ENCODE results near the gene RPS6KC1. TPM values are rescaled to one million over a fixed set of nuclear protein-coding genes. Genes with fewer than 3 reads are reported as not detected.

Gene RPS6KC1
- total and polyA plus RNA-seq, 2 of the 4 experiments (the other 2 are of a cell fraction): 7.9 to 23.7 TPM

DNA sequence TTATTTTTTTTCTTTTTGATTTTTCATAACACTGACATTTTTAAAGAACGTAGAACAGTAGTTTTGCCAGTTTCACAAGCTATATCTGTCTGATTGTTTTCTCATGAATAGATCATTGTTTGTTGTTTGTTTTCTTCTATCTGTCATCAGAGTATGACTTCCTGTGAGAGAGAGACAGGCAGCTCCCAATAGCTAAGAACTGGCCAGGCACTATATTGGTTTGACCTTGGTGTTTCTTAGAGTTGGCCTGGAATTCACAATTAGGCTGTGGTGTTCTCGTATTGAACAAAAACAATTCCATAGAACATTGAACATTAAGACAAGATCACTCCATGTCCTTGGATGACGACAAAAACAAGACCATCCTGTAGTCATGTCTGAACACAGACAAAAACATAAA is 43.4 kb downstream of the RPS6KC1 start:
- WGBS, 2 experiments (ENCODE audit: extremely low coverage in 2 of 2, insufficient read length in 1 of 2): no CpG with 5 or more reads among the region's 3 CpGs
- Histone ChIP-seq H4K5ac (ENCODE audit: low read depth, low read length) (no peak overlapping the region), H4K8ac (ENCODE audit: low read depth in 2 of 2, low read length in 2 of 2) (no peak overlapping the region; a peak in 1 of 4 replicates), H2BK15ac (ENCODE audit: low read depth, low read length) (no peak overlapping the region), H3K9me1 (ENCODE audit: insufficient read depth, low read length) (no peaks in the 10 kb centered on the region; the same call in none of the 2 replicates), H2AK9ac (replicated peaks; ENCODE audit: low read depth, low read length, poor library complexity) (no peak overlapping the region), H3K4ac (ENCODE audit: low read depth, low read length) (no peak overlapping the region), H3K4me1 (ENCODE audit: control insufficient read depth, insufficient read depth, low read length) (peaks cover 3% of the 10 kb centered on the region; the same call in 1 of the 2 replicates), H3K4me3 (ENCODE audit: insufficient read depth, low read depth, low read length) (no peak overlapping the region), H3K9ac (ENCODE audit: low read depth, low read length) (no peak overlapping the region), H3K18ac (ENCODE audit: low read depth, low read length) (no peak overlapping the region), H3K36me3 (ENCODE audit: control insufficient read depth, insufficient read depth, low read length) (peaks cover 2% of the 10 kb centered on the region; the same call in 1 of the 2 replicates), H3K9me3 (ENCODE audit: control insufficient read depth, insufficient read depth, low read length) (peaks cover 2% of the 10 kb centered on the region; the same call in 1 of the 2 replicates), H3K27ac (ENCODE audit: insufficient read depth, low read length) (no peak overlapping the region), H2BK20ac (ENCODE audit: low read depth, low read length) (no peak overlapping the region), H2BK5ac (ENCODE audit: low read depth, low read length, poor library complexity, severe bottlenecking) (no peak overlapping the region), H2AK5ac (ENCODE audit: low read depth, low read length) (no peak overlapping the region), H3K14ac (replicated peaks; ENCODE audit: low read depth, low read length) (no peak overlapping the region), H3K56ac (ENCODE audit: extremely low read depth, insufficient read depth, low read length) (no peak overlapping the region), H3K4me2 (ENCODE audit: low read depth, low read length) (no peak overlapping the region), H4K91ac (ENCODE audit: insufficient read depth, low read depth, low read length) (no peak overlapping the region), H4K20me1 (ENCODE audit: insufficient read depth, low read length) (no peaks in the 10 kb centered on the region; the same call in 1 of the 2 replicates), H3K23ac (ENCODE audit: low read depth, low read length) (no peak overlapping the region), H3K79me1 (ENCODE audit: low read depth in 1 of 2, low read length in 2 of 2) (peaks cover 0 to 16% of the 10 kb centered on the region in 2 experiments; a peak in 2 of 4 replicates), H3K27me3 (ENCODE audit: control insufficient read depth, insufficient read depth, low read length) (no peaks in the 10 kb centered on the region), H2AFZ (replicated peaks; ENCODE audit: low read length, poor library complexity) (no peak overlapping the region), H2BK120ac (ENCODE audit: low read depth, low read length) (no peak overlapping the region)
- POLR2A ChIA-PET (ENCODE audit: unreplicated experiment): no interaction called here
- in situ Hi-C loops (cut with MboI; ENCODE audit: low sequenced_read_pairs) (no loop called here), intact Hi-C loops (cut with micrococcal nuclease) (no loop called here), dilution Hi-C loops (cut with HindIII; ENCODE audit: low sequenced_read_pairs, unreplicated experiment) (no loop called here)
- CTCF ChIA-PET: no interaction called here
- DNase-seq (no peak), ATAC-seq (ENCODE audit: low read depth) (no peak)
- no peak for TF ChIP-seq RFX5 (IDR thresholded peaks at IDR 0.05; ENCODE audit: low read depth, low read length)
- no peak for TF ChIP-seq POLR2A (IDR thresholded peaks at IDR 0.05; ENCODE audit: low read depth, low read length)
- TF ChIP-seq, protein P1, sequence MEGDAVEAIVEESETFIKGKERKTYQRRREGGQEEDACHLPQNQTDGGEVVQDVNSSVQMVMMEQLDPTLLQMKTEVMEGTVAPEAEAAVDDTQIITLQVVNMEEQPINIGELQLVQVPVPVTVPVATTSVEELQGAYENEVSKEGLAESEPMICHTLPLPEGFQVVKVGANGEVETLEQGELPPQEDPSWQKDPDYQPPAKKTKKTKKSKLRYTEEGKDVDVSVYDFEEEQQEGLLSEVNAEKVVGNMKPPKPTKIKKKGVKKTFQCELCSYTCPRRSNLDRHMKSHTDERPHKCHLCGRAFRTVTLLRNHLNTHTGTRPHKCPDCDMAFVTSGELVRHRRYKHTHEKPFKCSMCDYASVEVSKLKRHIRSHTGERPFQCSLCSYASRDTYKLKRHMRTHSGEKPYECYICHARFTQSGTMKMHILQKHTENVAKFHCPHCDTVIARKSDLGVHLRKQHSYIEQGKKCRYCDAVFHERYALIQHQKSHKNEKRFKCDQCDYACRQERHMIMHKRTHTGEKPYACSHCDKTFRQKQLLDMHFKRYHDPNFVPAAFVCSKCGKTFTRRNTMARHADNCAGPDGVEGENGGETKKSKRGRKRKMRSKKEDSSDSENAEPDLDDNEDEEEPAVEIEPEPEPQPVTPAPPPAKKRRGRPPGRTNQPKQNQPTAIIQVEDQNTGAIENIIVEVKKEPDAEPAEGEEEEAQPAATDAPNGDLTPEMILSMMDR (conservative IDR thresholded peaks at IDR 0.05; ENCODE audit: low read depth, low read length): no peak
- TF ChIP-seq FOS (IDR thresholded peaks at IDR 0.05; ENCODE audit: low read depth, low read length): no peak
- TF ChIP-seq CHD1 (IDR thresholded peaks at IDR 0.05; ENCODE audit: low read depth, low read length): no peak
- TF ChIP-seq, protein P2, sequence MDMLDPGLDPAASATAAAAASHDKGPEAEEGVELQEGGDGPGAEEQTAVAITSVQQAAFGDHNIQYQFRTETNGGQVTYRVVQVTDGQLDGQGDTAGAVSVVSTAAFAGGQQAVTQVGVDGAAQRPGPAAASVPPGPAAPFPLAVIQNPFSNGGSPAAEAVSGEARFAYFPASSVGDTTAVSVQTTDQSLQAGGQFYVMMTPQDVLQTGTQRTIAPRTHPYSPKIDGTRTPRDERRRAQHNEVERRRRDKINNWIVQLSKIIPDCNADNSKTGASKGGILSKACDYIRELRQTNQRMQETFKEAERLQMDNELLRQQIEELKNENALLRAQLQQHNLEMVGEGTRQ (IDR thresholded peaks at IDR 0.05; ENCODE audit: low read depth, low read length): no peak
- TF ChIP-seq SMC3 (IDR thresholded peaks at IDR 0.05; ENCODE audit: low read depth, low read length): no peak
- no peak for TF ChIP-seq MAZ (IDR thresholded peaks at IDR 0.05; ENCODE audit: borderline replicate concordance, low read depth, low read length)
- TF ChIP-seq CEBPB (IDR thresholded peaks at IDR 0.05; ENCODE audit: low read depth, low read length): no peak
- no peak for TF ChIP-seq MAFK (IDR thresholded peaks at IDR 0.05; ENCODE audit: low read depth, low read length)
- TF ChIP-seq, protein P3, sequence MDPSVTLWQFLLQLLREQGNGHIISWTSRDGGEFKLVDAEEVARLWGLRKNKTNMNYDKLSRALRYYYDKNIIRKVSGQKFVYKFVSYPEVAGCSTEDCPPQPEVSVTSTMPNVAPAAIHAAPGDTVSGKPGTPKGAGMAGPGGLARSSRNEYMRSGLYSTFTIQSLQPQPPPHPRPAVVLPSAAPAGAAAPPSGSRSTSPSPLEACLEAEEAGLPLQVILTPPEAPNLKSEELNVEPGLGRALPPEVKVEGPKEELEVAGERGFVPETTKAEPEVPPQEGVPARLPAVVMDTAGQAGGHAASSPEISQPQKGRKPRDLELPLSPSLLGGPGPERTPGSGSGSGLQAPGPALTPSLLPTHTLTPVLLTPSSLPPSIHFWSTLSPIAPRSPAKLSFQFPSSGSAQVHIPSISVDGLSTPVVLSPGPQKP (IDR thresholded peaks at IDR 0.05; ENCODE audit: borderline replicate concordance, low read depth, low read length): no peak
- no peak for TF ChIP-seq MXI1 (IDR thresholded peaks at IDR 0.05; ENCODE audit: borderline replicate concordance, low read depth, low read length)
- no peak for TF ChIP-seq BHLHE40 (IDR thresholded peaks at IDR 0.05; ENCODE audit: low read depth, low read length)
- no TSS peak for BruUV-seq (replicated peaks)
